Sigmoid colon (tissue), 7 donors: Measurements from ENCODE around the gene CAPN5. TPM values are rescaled to one million over a fixed set of nuclear protein-coding genes. Genes with fewer than 3 reads are reported as not detected.
A peak's percentile ranks its signal among the peaks of the same experiment; 100 is the strongest.

ENCODE experiments used
- DNase-seq: peaks from one replicate; pipeline ENCODE4 v3.0.0-alpha.2; 2019
- H3K27ac ChIP-seq, 4 donors: fragments of 200-600 bp; sonication (generic); one replicate each; pipeline ENCODE4 v1.5.1; 2016 to 2019; ENCODE audit warnings: mild to moderate bottlenecking in 1 of 4
- H3K27me3 ChIP-seq, 3 donors: fragments of 200-600 bp; sonication (generic); one replicate each; pipeline ENCODE4 v1.5.1; 2019; ENCODE audit warnings: mild to moderate bottlenecking in 1 of 3
- H3K36me3 ChIP-seq, 4 donors: fragments of 200-600 bp; sonication (generic); one replicate each; pipeline ENCODE4 v1.5.1; 2016 to 2019
- H3K4me1 ChIP-seq, 4 donors: fragments of 200-600 bp; sonication (generic); one replicate each; pipeline ENCODE4 v1.5.1; 2017 to 2019
- H3K4me3 ChIP-seq, 4 donors: fragments of 200-600 bp; sonication (generic); one replicate each; pipeline ENCODE4 v1.5.1; 2017 to 2019; ENCODE audit warnings: mild to moderate bottlenecking in 2 of 4, moderate library complexity in 1 of 4
- H3K9me3 ChIP-seq, 4 donors: fragments of 200-600 bp in 3 of 4; sonication (generic) in 3 of 4; one replicate each; pipeline versions ENCODE4 v1.5.1 to v1.6.1; 2013 to 2019
- EP300 ChIP-seq, 4 donors: sonication (generic); formaldehyde crosslinking; IDR thresholded peaks; one replicate each; pipeline ENCODE4 v1.6.1; 2017; ENCODE audit warnings: antibody characterized with exemption in 4 of 4
- POLR2A ChIP-seq, 2 donors: fragments of 450-650 bp; IDR thresholded peaks; one replicate each; pipeline ENCODE4 v1.6.1; 2016; ENCODE audit warnings: antibody characterized with exemption in 2 of 2, mild to moderate bottlenecking in 2 of 2, moderate library complexity in 2 of 2
- POLR2AphosphoS5 ChIP-seq, 4 donors: sonication (generic); formaldehyde crosslinking; IDR thresholded peaks; one replicate each; pipeline ENCODE4 v1.6.1; 2017; ENCODE audit warnings: antibody characterized with exemption in 4 of 4
- WGBS, 2 donors: extraction: QIAGEN DNeasy Blood & Tissue Kit; methylation state at CpG; one replicate each; pipeline ENCODE4 v1.1.7; 2013; 5-methylcytosine and 5-hydroxymethylcytosine counted together
- intact Hi-C: fragments of 100-400 bp; cut with DNase I; formaldehyde crosslinking; loops from one replicate; pipeline ENCODE4 v1.15.1; 2023
- polyA plus RNA-seq, 3 donors: library from polyadenylated mRNA; stranded (reverse); fragments of 200-250 nt; gene quantifications; one replicate each; pipeline ENCODE4 v1.2.3, GENCODE V29; 2013
- total RNA-seq, 4 donors: library from RNA; depleted of rRNA; stranded (reverse); fragments of >200 nt; gene quantifications; one replicate each; pipeline ENCODE4 v1.1.0, GENCODE V29; 2016
- TF ChIP-seq, protein P1 (sequence below), 4 experiments: fragments of 450-650 bp in 3 of 4; fragments of 200-600 bp in 1 of 4; IDR thresholded peaks; one replicate each; pipeline ENCODE4 v1.5.1; 2016 to 2019; ENCODE audit warnings: antibody characterized with exemption in 4 of 4, mild to moderate bottlenecking in 3 of 4, moderate library complexity in 2 of 4
- donor health status: healthy with polysubstance abuse.
- donor health status: Bipolar disorder and iron deficiency.
- donor health status: healthy.

The CAPN5 gene
- total and polyA plus RNA-seq, 7 donors: 4.1 to 110 (median 12.5) TPM

DNA sequence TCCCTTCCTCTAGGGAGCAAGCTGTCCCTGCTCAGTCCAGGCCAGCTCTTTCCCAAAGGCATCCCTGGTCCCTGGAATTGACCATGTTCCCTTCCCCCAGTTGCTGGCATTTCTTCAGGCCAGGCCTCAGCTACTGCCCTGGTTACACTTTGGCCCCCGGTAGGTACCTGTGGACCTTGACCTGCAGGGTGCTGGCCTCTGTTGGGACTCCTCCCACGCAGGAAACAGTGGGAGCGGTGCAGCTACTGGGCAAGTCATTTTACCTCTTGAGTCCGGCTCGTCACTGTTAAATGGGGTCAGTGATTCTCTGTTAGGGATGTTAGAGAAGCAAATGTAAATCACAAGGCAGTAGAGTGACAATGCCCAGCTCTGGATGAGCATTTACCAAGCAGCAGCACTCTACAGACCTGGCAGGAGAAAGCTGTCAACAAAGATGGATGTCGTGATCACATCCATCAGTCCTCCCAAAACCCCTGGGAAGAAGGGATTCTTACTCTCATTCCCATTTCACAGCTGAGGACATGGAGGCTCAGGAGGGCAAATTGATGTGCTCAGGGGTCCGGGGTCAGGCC lies 78.2 kb downstream of the CAPN5 start:
- H3K36me3 ChIP-seq: no peaks in the 10 kb centered on the region
- H3K4me3 ChIP-seq: no peak overlapping the region
- DNase-seq: no peak
- no peak overlapping the region for H3K27ac ChIP-seq
- intact Hi-C loops: no loop called here
- peaks cover 0 to 18% (median 0%) of the 10 kb centered on the region in 3 donors for H3K27me3 ChIP-seq
- 35 to 77% methylated on average over 7 of the region's 7 CpGs for WGBS, 2 donors
- peaks cover 0 to 6% (median 2%) of the 10 kb centered on the region in 4 donors for H3K4me1 ChIP-seq
- H3K9me3 ChIP-seq: no peaks in the 10 kb centered on the region
- TF ChIP-seq POLR2AphosphoS5 (IDR thresholded peaks at IDR 0.05): no peak
- TF ChIP-seq, protein P1, sequence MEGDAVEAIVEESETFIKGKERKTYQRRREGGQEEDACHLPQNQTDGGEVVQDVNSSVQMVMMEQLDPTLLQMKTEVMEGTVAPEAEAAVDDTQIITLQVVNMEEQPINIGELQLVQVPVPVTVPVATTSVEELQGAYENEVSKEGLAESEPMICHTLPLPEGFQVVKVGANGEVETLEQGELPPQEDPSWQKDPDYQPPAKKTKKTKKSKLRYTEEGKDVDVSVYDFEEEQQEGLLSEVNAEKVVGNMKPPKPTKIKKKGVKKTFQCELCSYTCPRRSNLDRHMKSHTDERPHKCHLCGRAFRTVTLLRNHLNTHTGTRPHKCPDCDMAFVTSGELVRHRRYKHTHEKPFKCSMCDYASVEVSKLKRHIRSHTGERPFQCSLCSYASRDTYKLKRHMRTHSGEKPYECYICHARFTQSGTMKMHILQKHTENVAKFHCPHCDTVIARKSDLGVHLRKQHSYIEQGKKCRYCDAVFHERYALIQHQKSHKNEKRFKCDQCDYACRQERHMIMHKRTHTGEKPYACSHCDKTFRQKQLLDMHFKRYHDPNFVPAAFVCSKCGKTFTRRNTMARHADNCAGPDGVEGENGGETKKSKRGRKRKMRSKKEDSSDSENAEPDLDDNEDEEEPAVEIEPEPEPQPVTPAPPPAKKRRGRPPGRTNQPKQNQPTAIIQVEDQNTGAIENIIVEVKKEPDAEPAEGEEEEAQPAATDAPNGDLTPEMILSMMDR (IDR thresholded peaks at IDR 0.05): no peak
- TF ChIP-seq POLR2A (IDR thresholded peaks at IDR 0.05): no peak
- TF ChIP-seq EP300 (IDR thresholded peaks at IDR 0.05): no peak

DNA sequence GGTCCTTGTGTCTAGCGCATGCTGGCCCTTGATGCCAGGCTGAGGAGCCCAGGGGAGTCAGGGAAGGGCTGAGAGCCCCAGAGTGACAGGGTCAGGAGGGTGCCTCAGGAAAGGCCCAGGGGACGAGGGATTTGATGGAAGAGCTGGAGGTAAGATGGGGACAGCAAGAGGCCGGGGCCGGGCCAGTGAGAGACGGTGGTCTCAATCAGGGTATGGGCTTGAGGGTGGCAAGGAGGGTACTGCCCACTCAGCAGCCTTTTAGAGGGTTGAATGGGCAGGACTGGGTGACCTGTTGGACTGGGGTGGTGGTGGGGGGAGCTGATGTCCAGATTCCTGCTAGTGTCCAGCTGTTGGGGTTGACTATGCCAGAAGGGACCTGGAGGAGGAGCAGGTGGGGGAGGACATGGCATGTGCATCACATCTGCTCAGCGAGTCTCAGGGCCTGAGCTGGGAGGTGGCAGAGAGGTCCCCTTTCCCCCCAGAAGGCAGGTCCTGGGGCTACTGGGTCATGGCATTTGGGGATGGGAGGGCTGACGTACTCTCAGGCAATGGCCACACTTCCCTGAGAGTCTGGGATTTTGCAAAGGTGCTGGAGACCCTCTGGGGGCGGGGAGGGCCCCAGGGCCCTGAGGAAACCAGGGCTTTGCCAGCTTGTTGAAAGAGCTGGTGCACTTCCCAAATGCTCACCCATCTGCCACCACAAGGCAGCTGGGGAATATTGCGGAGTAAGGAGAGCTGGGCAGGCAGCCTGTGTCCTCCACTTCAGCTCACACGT lies 79.7 kb downstream of the CAPN5 start:
- intact Hi-C loops: no loop called here
- TF ChIP-seq POLR2A (IDR thresholded peaks at IDR 0.05) (no peak), EP300 (IDR thresholded peaks at IDR 0.05) (no peak), POLR2AphosphoS5 (IDR thresholded peaks at IDR 0.05) (no peak)
- TF ChIP-seq, protein P1 (IDR thresholded peaks at IDR 0.05): no peak
- no peak for DNase-seq
- 90 to 92% methylated on average over 10 of the region's 10 CpGs for WGBS, 2 donors
- no peak overlapping the region for H3K4me3 ChIP-seq
- no peaks in the 10 kb centered on the region for H3K36me3 ChIP-seq
- peaks cover 0 to 6% (median 2%) of the 10 kb centered on the region in 4 donors for H3K4me1 ChIP-seq
- peaks cover 0 to 18% (median 0%) of the 10 kb centered on the region in 3 donors for H3K27me3 ChIP-seq
- H3K9me3 ChIP-seq: no peaks in the 10 kb centered on the region
- H3K27ac ChIP-seq: no peak overlapping the region

DNA sequence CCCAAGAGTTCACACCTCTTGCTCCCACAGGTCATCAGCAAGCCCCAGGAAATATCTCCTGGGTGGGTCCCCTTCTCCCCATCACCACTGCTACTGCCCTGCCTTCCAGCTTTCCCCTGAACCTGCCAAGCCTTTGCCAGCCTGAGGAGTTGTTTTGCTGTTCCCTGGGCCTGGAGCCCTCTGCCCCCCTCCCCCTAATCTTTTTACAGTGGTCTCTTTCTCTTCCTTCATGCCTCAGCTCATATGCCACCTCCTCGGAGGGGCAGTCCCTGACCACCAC lies 80.2 kb downstream of the CAPN5 start:
- 81 to 92% methylated on average over 1 of the region's 1 CpG for WGBS, 2 donors
- H3K27ac ChIP-seq: no peak overlapping the region
- intact Hi-C loops: no loop called here
- no peaks in the 10 kb centered on the region for H3K9me3 ChIP-seq
- no peak for TF ChIP-seq POLR2AphosphoS5 (IDR thresholded peaks at IDR 0.05)
- TF ChIP-seq POLR2A (IDR thresholded peaks at IDR 0.05): no peak
- no peak for TF ChIP-seq EP300 (IDR thresholded peaks at IDR 0.05)
- TF ChIP-seq, protein P1 (IDR thresholded peaks at IDR 0.05): no peak
- no peaks in the 10 kb centered on the region for H3K36me3 ChIP-seq
- H3K4me1 ChIP-seq: peaks cover 0 to 6% (median 2%) of the 10 kb centered on the region in 4 donors
- H3K27me3 ChIP-seq: peaks cover 0 to 18% (median 0%) of the 10 kb centered on the region in 3 donors
- no peak for DNase-seq
- H3K4me3 ChIP-seq: no peak overlapping the region

DNA sequence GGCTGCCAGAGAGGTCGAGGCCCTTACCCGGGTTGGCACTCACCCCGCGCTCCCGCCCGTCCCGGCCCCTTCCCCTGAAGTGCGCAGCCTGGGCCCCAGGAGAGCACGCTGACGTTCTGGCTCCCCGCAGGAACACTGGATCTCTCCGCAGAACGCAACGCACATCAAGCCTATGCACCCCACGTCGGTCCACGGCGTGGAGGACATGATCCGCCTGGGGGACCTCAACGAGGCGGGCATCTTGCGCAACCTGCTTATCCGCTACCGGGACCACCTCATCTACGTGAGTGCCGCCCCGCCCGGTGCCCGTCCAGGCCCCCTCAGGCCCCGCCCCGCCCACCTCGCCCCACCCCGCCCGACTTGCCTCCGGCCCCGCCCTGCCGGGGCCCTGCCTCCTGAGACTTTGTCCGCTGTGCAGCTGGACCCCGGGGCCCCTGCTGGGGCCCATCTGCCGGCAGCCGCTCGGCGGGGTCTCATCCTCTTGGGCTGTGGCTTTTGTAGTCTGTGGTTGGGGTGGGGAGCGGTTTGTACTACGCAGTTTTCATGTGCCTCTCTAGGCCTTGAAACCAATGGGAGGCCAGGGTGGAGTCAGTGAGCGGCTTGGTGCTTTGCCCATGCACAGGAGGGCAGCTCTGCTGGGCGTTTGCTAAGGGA lies 81.0 kb downstream of the CAPN5 start:
- no peaks in the 10 kb centered on the region for H3K36me3 ChIP-seq
- intact Hi-C loops: no loop called here
- peaks cover 0 to 18% (median 0%) of the 10 kb centered on the region in 3 donors for H3K27me3 ChIP-seq
- DNase-seq: no peak
- peak overlapping the region in 3 of 4 donors; percentile 5 to 17 (median 11) for H3K4me3 ChIP-seq
- peaks cover 0 to 6% (median 2%) of the 10 kb centered on the region in 4 donors for H3K4me1 ChIP-seq
- H3K9me3 ChIP-seq: no peaks in the 10 kb centered on the region
- no peak overlapping the region for H3K27ac ChIP-seq
- TF ChIP-seq, protein P1 (IDR thresholded peaks at IDR 0.05): no peak
- TF ChIP-seq EP300 (IDR thresholded peaks at IDR 0.05): no peak
- TF ChIP-seq POLR2A (IDR thresholded peaks at IDR 0.05): no peak
- TF ChIP-seq POLR2AphosphoS5 (IDR thresholded peaks at IDR 0.05): no peak
- WGBS, 2 donors: 7 to 21% methylated on average over 47 of the region's 47 CpGs
